Keratinocyte (primary cell): Measurements from ENCODE around the gene B4GALT7.

Experiments used
- CTCF ChIP-seq, 3 experiments: IDR thresholded peaks in 1 of 3; conservative IDR thresholded peaks in 1 of 3; optimal IDR thresholded peaks in 1 of 3; 2 replicates in 2 of 3; 3 replicates in 1 of 3; pipeline versions ENCODE3 to v1.5.1; 2011; ENCODE audit warnings: low read length in 3 of 3, mild to moderate bottlenecking in 3 of 3, moderate library complexity in 2 of 3, control low read depth in 1 of 3, inconsistent platforms in 1 of 3; ENCODE audit not compliant: insufficient read depth in 2 of 3; ENCODE audit errors: extremely low read depth in 1 of 3
- EZH2 ChIP-seq: IDR thresholded peaks from one replicate; pipeline ENCODE4 v1.6.1; 2012; ENCODE audit warnings: inconsistent platforms, mild to moderate bottlenecking, low read length, moderate library complexity

- TF ChIP-seq CTCF (optimal IDR thresholded peaks at IDR 0.05 in 1 of 3, IDR thresholded peaks at IDR 0.05 in 1 of 3, conservative IDR thresholded peaks at IDR 0.05 in 1 of 3; ENCODE audit: extremely low read depth in 1 of 3, insufficient read depth in 2 of 3, low read length in 3 of 3) = no peak
- no peak for TF ChIP-seq EZH2
Observed at GRCh38 chr5:177557796-177558195, 42.1 kb upstream of the B4GALT7 start.
